ENCODE data around the gene MT1H. TPM values are rescaled to one million over a fixed set of nuclear protein-coding genes. Genes with fewer than 3 reads are reported as not detected.
A peak's percentile ranks its signal among the peaks of the same experiment; 100 is the strongest.
"Not testable (repeated sequence)": the region's sequence is repeated elsewhere in the genome, so short reads cannot be mapped to it uniquely, and the experiment has no call there.

Gene MT1H
- total RNA-seq, 1 donor = not detected

GRCh38 chr16:56645838-56646237 is 23.8 kb upstream of the MT1H start:
- H3K4me3 ChIP-seq (ENCODE audit: low read length) = no peak overlapping the region
- H3K4me1 ChIP-seq (ENCODE audit: insufficient read depth, low read length) = peaks cover 17% of the 10 kb centered on the region
- no peaks in the 10 kb centered on the region for H3K9me3 ChIP-seq (ENCODE audit: low read depth, low read length)
- H3K27me3 ChIP-seq (ENCODE audit: insufficient read depth, low read length) = peaks cover 78% of the 10 kb centered on the region

GRCh38 chr16:56647641-56648431 is 21.8 kb upstream of the MT1H start:
- no peaks in the 10 kb centered on the region for H3K9me3 ChIP-seq (ENCODE audit: low read depth, low read length)
- peaks cover 63% of the 10 kb centered on the region for H3K27me3 ChIP-seq (ENCODE audit: insufficient read depth, low read length)
- no peak overlapping the region for H3K4me3 ChIP-seq (ENCODE audit: low read length)
- peaks cover 15% of the 10 kb centered on the region for H3K4me1 ChIP-seq (ENCODE audit: insufficient read depth, low read length)

GRCh38 chr16:56649271-56649670 is 20.3 kb upstream of the MT1H start:
- peaks cover under 1% of the 10 kb centered on the region for H3K4me1 ChIP-seq (ENCODE audit: insufficient read depth, low read length)
- peaks cover 50% of the 10 kb centered on the region for H3K27me3 ChIP-seq (ENCODE audit: insufficient read depth, low read length)
- H3K9me3 ChIP-seq (ENCODE audit: low read depth, low read length) = no peaks in the 10 kb centered on the region
- H3K4me3 ChIP-seq (ENCODE audit: low read length) = no peak overlapping the region

DNA sequence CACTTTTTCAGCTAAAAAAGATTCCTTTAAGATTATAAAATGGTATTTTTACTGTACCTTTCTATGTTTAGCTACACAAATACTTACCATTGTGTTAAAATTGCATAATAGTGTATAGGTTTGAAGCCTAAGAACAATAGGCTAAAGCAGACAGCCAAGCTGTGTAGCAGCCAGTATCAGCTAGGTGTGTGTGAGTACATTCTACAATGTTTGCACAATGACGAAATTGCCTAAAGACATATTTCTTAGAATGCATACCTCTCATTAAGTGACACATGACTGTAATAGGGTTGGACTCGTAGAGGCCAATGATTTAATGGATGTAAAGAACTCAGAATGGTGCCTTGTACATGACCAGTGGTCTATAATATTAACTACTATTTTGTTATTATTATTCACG is 19.8 kb upstream of the MT1H start:
- H3K9me3 ChIP-seq (ENCODE audit: low read depth, low read length) = no peaks in the 10 kb centered on the region
- H3K27me3 ChIP-seq (ENCODE audit: insufficient read depth, low read length) = peaks cover 45% of the 10 kb centered on the region
- no peaks in the 10 kb centered on the region for H3K4me1 ChIP-seq (ENCODE audit: insufficient read depth, low read length)
- H3K4me3 ChIP-seq (ENCODE audit: low read length) = no peak overlapping the region

- H3K4me3 ChIP-seq (ENCODE audit: low read length) = no peak within 1 kb of the TSS
- H3K4me1 ChIP-seq (ENCODE audit: insufficient read depth, low read length) = no peaks in the 10 kb centered on the region
- no peaks in the 10 kb centered on the region for H3K9me3 ChIP-seq (ENCODE audit: low read depth, low read length)
- peaks cover 31% of the 10 kb centered on the region for H3K27me3 ChIP-seq (ENCODE audit: insufficient read depth, low read length)
These were observed 18.0 kb upstream of the MT1H start, which contains the start of gene MT1B for GRCh38 chr16:56651586-56651985. TSS of gene MT1B (plus strand) at chr16:56651886. CDS start at chr16:56651954, 68 bp downstream.

- Histone ChIP-seq H3K4me1 (ENCODE audit: insufficient read depth, low read length) (peaks cover 4% of the 10 kb centered on the region), H3K27me3 (ENCODE audit: insufficient read depth, low read length) (peaks cover 24% of the 10 kb centered on the region), H3K9me3 (ENCODE audit: low read depth, low read length) (no peaks in the 10 kb centered on the region), H3K4me3 (ENCODE audit: low read length) (no peak overlapping the region)
These were observed 17.0 kb upstream of the MT1H start for GRCh38 chr16:56652600-56652999.

DNA sequence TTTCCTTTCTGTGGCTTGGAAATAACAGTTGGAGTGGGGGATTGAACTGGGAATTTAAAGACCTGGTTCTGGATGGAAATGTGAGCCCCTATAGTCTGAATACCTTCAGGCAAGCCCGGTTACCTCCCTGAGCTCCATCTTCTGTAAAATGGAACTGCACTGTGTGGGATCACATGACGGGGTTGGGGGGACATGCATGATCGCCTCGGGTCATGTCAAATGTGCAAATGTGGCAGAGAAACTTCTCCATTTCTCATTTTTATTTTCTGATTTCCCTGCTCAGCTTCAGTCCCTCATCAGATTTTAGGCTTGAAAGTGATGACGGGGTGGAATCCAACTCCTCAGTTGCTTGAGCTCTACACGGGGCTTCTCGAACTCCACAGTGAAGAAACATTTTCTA is 16.4 kb upstream of the MT1H start:
- H3K4me3 ChIP-seq (ENCODE audit: low read length) = no peak overlapping the region

DNA sequence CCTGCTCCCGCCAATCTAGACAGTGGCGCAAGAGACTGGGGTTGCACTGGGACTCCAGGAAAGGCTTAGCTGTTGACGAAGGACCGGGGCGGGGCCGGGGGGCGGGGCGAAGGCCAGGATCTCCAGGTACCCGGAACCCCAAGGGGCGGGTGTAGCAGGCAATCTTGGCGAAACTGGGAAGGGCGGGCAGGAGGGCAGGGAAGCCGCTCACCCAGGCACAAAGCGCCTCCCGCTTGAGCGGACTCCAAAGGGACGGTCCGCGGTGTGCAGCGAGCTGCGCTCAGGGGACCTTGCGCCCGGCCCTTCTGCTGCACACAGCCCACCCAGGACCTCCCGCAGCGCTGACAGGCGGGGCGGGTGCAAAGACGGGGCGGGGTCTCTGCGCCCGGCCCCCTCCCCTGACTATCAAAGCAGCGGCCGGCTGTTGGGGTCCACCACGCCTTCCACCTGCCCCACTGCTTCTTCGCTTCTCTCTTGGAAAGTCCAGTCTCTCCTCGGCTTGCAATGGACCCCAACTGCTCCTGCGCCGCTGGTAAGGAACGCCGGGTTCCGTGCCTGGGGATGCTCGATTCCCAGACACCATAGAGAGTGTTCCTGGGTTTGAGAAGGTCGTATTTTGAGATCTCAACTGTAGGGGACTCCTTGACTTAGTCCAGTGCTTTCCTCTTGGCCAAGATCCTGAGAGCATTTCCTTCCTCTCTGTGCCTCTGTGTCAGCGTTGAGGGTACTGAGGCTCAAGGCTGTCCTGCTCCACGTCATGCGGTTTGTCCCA is 11.9 kb upstream of the MT1H start, which contains the start of gene MT1F:
Gene MT1F (plus strand): TSS at position 405 of the 772 bp plus-strand sequence. CDS start 100 bp downstream, at position 505.
- H3K27me3 ChIP-seq (ENCODE audit: insufficient read depth, low read length) = peaks cover 8% of the 10 kb centered on the region
- H3K9me3 ChIP-seq (ENCODE audit: low read depth, low read length) = no peaks in the 10 kb centered on the region
- H3K4me1 ChIP-seq (ENCODE audit: insufficient read depth, low read length) = peaks cover 17% of the 10 kb centered on the region
- peak within 1 kb of the TSS; percentile 56 for H3K4me3 ChIP-seq (ENCODE audit: low read length)

More for the DNA sequence above, 16.4 kb upstream of the MT1H start:
- H3K4me1 ChIP-seq (ENCODE audit: insufficient read depth, low read length) = peaks cover 8% of the 10 kb centered on the region
- peaks cover 18% of the 10 kb centered on the region for H3K27me3 ChIP-seq (ENCODE audit: insufficient read depth, low read length)
- H3K9me3 ChIP-seq (ENCODE audit: low read depth, low read length) = no peaks in the 10 kb centered on the region

GRCh38 chr16:56658327-56658875 is 11.2 kb upstream of the MT1H start:
- Histone ChIP-seq H3K4me1 (ENCODE audit: insufficient read depth, low read length) (peaks cover 17% of the 10 kb centered on the region), H3K4me3 (ENCODE audit: low read length) (peak overlapping the region; percentile 56), H3K9me3 (ENCODE audit: low read depth, low read length) (no peaks in the 10 kb centered on the region), H3K27me3 (ENCODE audit: insufficient read depth, low read length) (peaks cover 13% of the 10 kb centered on the region)

DNA sequence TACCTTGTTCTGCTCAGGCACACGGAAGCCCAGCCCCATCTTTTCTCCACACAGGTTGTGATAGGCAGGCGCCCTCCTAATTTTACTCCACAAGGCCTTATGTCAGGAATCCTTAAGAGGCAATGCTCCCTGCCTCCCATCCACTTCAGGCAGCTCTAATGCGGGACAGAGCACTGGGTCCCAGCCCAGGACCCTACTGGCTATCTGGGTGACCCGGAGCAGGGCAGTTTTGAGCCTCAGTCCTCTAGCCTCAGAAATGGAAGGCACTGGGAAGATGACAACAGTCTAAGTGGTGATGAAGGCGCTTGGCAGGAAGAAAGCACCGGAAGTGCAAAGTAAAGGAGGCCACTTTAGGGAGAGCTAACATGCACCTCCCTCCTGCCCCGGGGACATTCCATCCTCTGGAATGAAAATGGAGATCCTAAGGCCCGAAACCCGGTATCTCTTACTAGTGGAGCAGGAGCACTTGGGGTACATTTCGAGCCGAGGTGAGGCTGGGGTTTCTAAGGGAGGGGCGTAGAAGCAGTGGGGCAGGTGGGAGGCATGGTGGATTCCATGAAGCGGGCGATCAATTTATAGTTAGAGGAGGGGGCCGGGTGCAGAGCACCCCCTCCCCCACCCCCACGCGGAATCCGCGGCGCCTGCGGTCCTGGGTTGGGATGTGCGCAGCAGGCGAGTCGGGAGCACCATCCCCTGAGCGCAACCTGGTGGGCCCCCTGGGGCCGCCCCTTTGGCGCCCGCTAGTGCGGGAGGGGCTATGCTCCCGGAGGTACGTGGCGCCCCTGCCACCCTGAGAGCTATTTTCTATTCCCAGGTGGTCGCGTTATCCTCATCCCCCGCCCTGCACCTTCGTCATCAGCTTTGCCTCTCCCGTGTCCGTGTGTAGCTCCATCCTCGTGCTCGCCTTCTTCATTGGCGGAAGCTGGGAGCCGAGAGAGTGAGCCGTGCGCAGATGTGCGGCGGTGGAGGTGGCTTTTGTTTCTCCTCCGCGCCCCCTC is 7.0 kb upstream of the MT1H start:
- no peaks in the 10 kb centered on the region for H3K9me3 ChIP-seq (ENCODE audit: low read depth, low read length)
- H3K27me3 ChIP-seq (ENCODE audit: insufficient read depth, low read length) = peaks cover 52% of the 10 kb centered on the region
- peaks cover 14% of the 10 kb centered on the region for H3K4me1 ChIP-seq (ENCODE audit: insufficient read depth, low read length)
- peak overlapping the region; percentile 19 for H3K4me3 ChIP-seq (ENCODE audit: low read length)

GRCh38 chr16:56664506-56664905 is 5.1 kb upstream of the MT1H start:
- Histone ChIP-seq H3K4me3 (ENCODE audit: low read length) (no peak overlapping the region), H3K4me1 (ENCODE audit: insufficient read depth, low read length) (peaks cover 4% of the 10 kb centered on the region), H3K9me3 (ENCODE audit: low read depth, low read length) (no peaks in the 10 kb centered on the region), H3K27me3 (ENCODE audit: insufficient read depth, low read length) (peaks cover 70% of the 10 kb centered on the region)

DNA sequence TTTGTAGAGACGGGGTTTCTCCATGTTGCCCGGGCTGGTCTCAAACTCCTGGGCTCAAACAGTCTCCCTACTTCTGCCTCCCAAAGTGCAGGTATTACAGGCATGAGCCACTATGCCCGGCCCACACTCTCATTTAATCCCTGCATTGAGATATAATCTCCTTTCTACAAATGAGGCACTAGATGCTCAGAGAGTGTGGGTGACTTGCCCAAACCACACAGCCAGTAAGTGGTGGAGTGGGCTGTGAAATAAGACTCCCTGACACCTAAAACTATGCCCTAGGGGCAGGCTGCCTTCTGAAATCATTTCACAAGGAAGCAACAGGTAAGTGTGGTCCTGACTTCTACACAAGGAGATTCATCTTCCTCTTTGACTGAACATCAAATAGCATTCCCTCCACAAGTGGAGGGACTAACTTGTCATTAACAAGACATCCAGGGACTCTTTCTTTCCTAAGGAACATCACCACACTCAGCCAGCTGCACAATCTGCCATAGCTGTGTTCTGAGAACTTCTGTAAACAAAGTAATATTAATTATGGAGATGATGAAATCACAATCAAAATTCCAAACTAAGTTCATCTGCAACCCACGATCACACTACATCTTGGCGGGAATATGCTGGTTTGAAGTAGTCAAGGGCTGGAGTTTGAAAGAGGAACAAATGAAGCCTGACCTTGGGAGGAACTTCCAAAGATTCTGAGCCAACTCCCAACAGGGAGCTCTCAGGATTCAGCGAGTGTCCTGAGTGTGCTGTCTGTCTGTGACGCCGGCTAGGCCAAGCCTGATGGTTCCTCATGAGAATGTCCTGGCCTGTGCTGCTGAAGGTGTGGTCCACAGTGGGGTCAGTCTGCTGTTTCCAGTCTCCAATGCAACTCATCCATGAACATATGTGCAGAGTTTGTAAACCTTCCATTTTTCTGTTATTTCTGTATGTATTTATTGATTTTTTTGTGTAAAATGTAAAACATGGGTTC is 4.0 kb upstream of the MT1H start:
- H3K9me3 ChIP-seq (ENCODE audit: low read depth, low read length); H3K4me1 ChIP-seq (ENCODE audit: insufficient read depth, low read length); H3K4me3 ChIP-seq (ENCODE audit: low read length): not testable (repeated sequence)
- peaks cover 81% of the 10 kb centered on the region for H3K27me3 ChIP-seq (ENCODE audit: insufficient read depth, low read length)
